Endothelial cell of umbilical vein (primary cell): ENCODE measurements around the gene NAXD. TPM values are rescaled to one million over a fixed set of nuclear protein-coding genes. Genes with fewer than 3 reads are reported as not detected.

ENCODE experiments used
- BruUV-seq: library from RNA; stranded (reverse); fragments of 400-500 nt; replicated peaks from 2 replicates; lab custom pipeline; 2021; lab: Mats Ljungman, UMichigan
- CTCF ChIA-PET: fragments of 300-600, 350-600 bp; sonication (Branson Sonifier 250); formaldehyde crosslinking; loops from one replicate; lab custom pipeline; 2021; ENCODE audit warnings: antibody characterized with exemption, inconsistent platforms; lab: Charles Lee
- POLR2A ChIA-PET: fragments of 300-600, 350-600 bp; sonication (Branson Sonifier 250); formaldehyde crosslinking; loops from one replicate; lab custom pipeline; 2021; ENCODE audit warnings: antibody characterized with exemption, inconsistent platforms; lab: Charles Lee
- DNase-seq: peaks from one replicate; pipeline ENCODE4 v3.0.0-alpha.2; 2011; ENCODE audit warnings: low read depth, low spot score
- FAIRE-seq: peaks from 2 replicates; lab custom pipeline; 2011; peaks lifted over from hg19 to GRCh38; lab: Jason Lieb, UNC
- H2AFZ ChIP-seq: 2 replicates; pipeline ENCODE4 v1.6.0; 2012; ENCODE audit warnings: low read depth, low read length, control low read depth, inconsistent platforms
- H3K27ac ChIP-seq: 2 replicates; pipeline ENCODE4 v1.5.1; 2011; ENCODE audit warnings: low read depth, mild to moderate bottlenecking, control low read depth, low read length, moderate library complexity; ENCODE audit not compliant: insufficient read depth
- H3K27me3 ChIP-seq, 2 experiments: 2 replicates each; pipeline versions ENCODE4 v1.6.0 to v1.6.1; 2011; ENCODE audit warnings: low read length in 2 of 2, mixed read lengths in 1 of 2; ENCODE audit not compliant: control insufficient read depth in 2 of 2, insufficient read depth in 2 of 2
- H3K36me3 ChIP-seq, 2 experiments: 2 replicates in 1 of 2; 3 replicates in 1 of 2; pipeline ENCODE4 v1.5.1; 2011; ENCODE audit warnings: low read length in 2 of 2, mild to moderate bottlenecking in 1 of 2, moderate library complexity in 1 of 2; ENCODE audit not compliant: control insufficient read depth in 2 of 2, insufficient read depth in 2 of 2; ENCODE audit errors: extremely low read depth in 1 of 2
- H3K4me1 ChIP-seq: 3 replicates; pipeline ENCODE4 v1.5.1; 2011; ENCODE audit warnings: mild to moderate bottlenecking, low read length; ENCODE audit not compliant: control insufficient read depth, insufficient read depth; ENCODE audit errors: extremely low read depth
- H3K4me2 ChIP-seq: 2 replicates; pipeline ENCODE4 v1.6.1; 2011; ENCODE audit warnings: low read length, control low read depth, mixed read lengths; ENCODE audit not compliant: insufficient read depth
- H3K4me3 ChIP-seq, 3 experiments: fragments of 200-600 bp in 1 of 3; sonication (generic), shearing (Covaris generic) in 1 of 3; replicated peaks in 1 of 3; 2 replicates each; pipeline ENCODE4 v1.5.1; 2011 to 2016; ENCODE audit warnings: control low read depth in 3 of 3, low read length in 3 of 3, mild to moderate bottlenecking in 2 of 3, inconsistent platforms in 1 of 3, low read depth in 1 of 3, moderate library complexity in 1 of 3; ENCODE audit not compliant: insufficient read depth in 1 of 3
- H3K79me2 ChIP-seq: 2 replicates; pipeline ENCODE4 v1.6.0; 2012; ENCODE audit warnings: low read length, inconsistent platforms; ENCODE audit not compliant: control insufficient read depth, insufficient read depth
- H3K9ac ChIP-seq: replicated peaks from 2 replicates; pipeline ENCODE3; 2011; ENCODE audit warnings: low read length, control low read depth; ENCODE audit not compliant: insufficient read depth; ENCODE audit errors: extremely low read depth
- H3K9me1 ChIP-seq: replicated peaks from 3 replicates; pipeline ENCODE4 v1.6.0; 2011; ENCODE audit warnings: mild to moderate bottlenecking, low read length; ENCODE audit not compliant: control insufficient read depth, insufficient read depth; ENCODE audit errors: extremely low read depth
- H3K9me3 ChIP-seq: replicated peaks from 2 replicates; pipeline ENCODE4 v1.5.1; 2012; ENCODE audit warnings: low read length, inconsistent platforms; ENCODE audit not compliant: control insufficient read depth, insufficient read depth
- H4K20me1 ChIP-seq: replicated peaks from 2 replicates; pipeline ENCODE3; 2011; ENCODE audit warnings: mild to moderate bottlenecking, low read length; ENCODE audit not compliant: control insufficient read depth, insufficient read depth; ENCODE audit errors: extremely low read depth
- EZH2 ChIP-seq: IDR thresholded peaks from 2 replicates; pipeline ENCODE4 v1.6.1; 2012; ENCODE audit warnings: borderline replicate concordance, low read depth, mild to moderate bottlenecking, moderate library complexity, low read length, inconsistent platforms; ENCODE audit not compliant: severe bottlenecking
- FOS ChIP-seq: IDR thresholded peaks from 2 replicates; pipeline ENCODE4 v1.6.1; 2011; ENCODE audit warnings: mild to moderate bottlenecking, low read length, moderate library complexity, borderline replicate concordance; ENCODE audit not compliant: insufficient read depth
- GATA2 ChIP-seq: IDR thresholded peaks from 2 replicates; pipeline ENCODE4 v1.7.0; 2011; ENCODE audit warnings: low read depth, mild to moderate bottlenecking, moderate library complexity, mixed read lengths, low read length; ENCODE audit not compliant: insufficient read length, insufficient read depth
- JUN ChIP-seq: IDR thresholded peaks from 2 replicates; pipeline ENCODE4 v1.6.1; 2011; ENCODE audit warnings: borderline replicate concordance, low read depth; ENCODE audit not compliant: insufficient read length, insufficient read depth
- MYC ChIP-seq: IDR thresholded peaks from one replicate; pipeline ENCODE4 v1.6.1; 2011; ENCODE audit warnings: mild to moderate bottlenecking, low read depth, low read length
- POLR2A ChIP-seq: IDR thresholded peaks from 2 replicates; pipeline ENCODE4 v1.6.1; 2012; ENCODE audit warnings: low read depth, mild to moderate bottlenecking, control low read depth, low read length
- POLR2AphosphoS5 ChIP-seq: IDR thresholded peaks from 2 replicates; pipeline ENCODE4 v1.6.1; 2012; ENCODE audit warnings: low read depth, mild to moderate bottlenecking, control low read depth, low read length, moderate library complexity; ENCODE audit not compliant: insufficient read depth
- dilution Hi-C: fragments of 300-500 bp; cut with MboI; formaldehyde crosslinking; loops from one replicate; pipeline ENCODE4 v1.15.0; 2019; ENCODE audit warnings: low sequenced_read_pairs; ENCODE audit not compliant: extremely low pct_ligation_motif_present
- intact Hi-C: fragments of 100-400 bp; cut with micrococcal nuclease; formaldehyde crosslinking; loops from one replicate; pipeline ENCODE4 v1.10.0; 2022
- polyA plus RNA-seq, 4 experiments: library from polyadenylated mRNA; depleted of rRNA in 3 of 4; stranded (reverse) in 3 of 4; unstranded in 1 of 4; fragments of >200 nt; gene quantifications; 2 replicates each; pipeline versions ENCODE4 v1.2.1 to v1.2.3, GENCODE V29; 2011 to 2012; ENCODE audit warnings: missing spikeins in 1 of 4
- total RNA-seq: library from RNA; stranded (reverse); gene quantifications from 2 replicates; pipeline ENCODE4 v1.2.3, GENCODE V29; 2021
- TF ChIP-seq, protein P1 (sequence below): IDR thresholded peaks from 2 replicates; pipeline ENCODE4 v1.6.1; 2011; ENCODE audit not compliant: insufficient read depth, insufficient read length
- TF ChIP-seq, protein P2 (sequence below), 2 donors: IDR thresholded peaks; 1 replicate in 1 of 2; 2 replicates in 1 of 2; pipeline ENCODE4 v1.5.1; 2011; ENCODE audit warnings: low read length in 2 of 2, mild to moderate bottlenecking in 2 of 2, moderate library complexity in 2 of 2, control low read depth in 1 of 2, inconsistent platforms in 1 of 2, low read depth in 1 of 2; ENCODE audit not compliant: insufficient read depth in 1 of 2; ENCODE audit errors: extremely low read depth in 1 of 2

NAXD gene
- total and polyA plus RNA-seq, 2 donors (not counting 3 experiments of a cell fraction or from before 2014, with no cell fraction given), result 19.9 to 42.9 TPM

DNA sequence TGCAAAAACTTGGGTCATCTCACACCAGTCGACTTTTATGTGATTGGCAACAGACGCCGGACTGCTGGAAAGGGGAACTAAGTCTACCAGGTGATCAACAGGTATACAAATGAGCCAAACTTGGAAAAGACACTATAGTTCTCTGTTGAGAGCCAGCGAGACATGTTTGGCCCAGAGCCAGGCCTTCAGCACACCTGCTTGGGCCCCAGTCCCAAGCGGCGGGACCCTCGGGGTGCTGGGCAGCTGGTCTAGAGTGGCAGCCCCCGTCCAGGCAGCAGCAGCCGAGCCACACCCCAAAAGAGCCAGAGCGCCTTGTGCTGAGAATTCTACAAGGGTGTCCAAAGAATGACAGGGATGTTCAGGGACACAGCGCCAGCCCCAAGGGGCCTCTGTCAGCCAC lies 28.0 kb downstream of the NAXD start:
- Histone ChIP-seq H3K9me3 (no peaks in the 10 kb centered on the region), H3K27ac (no peak overlapping the region), H3K4me1 (no peaks in the 10 kb centered on the region), H3K79me2 (no peaks in the 10 kb centered on the region), H2AFZ (no peak overlapping the region), H3K4me2 (no peak overlapping the region), H3K9me1 (no peaks in the 10 kb centered on the region), H3K4me3 (no peak overlapping the region), H3K9ac (no peak overlapping the region), H3K36me3 (peaks cover under 1 to 13% of the 10 kb centered on the region in 2 experiments), H3K27me3 (no peaks in the 10 kb centered on the region), H4K20me1 (no peaks in the 10 kb centered on the region)
- no peak for TF ChIP-seq POLR2AphosphoS5
- TF ChIP-seq, protein P1, sequence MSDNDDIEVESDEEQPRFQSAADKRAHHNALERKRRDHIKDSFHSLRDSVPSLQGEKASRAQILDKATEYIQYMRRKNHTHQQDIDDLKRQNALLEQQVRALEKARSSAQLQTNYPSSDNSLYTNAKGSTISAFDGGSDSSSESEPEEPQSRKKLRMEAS, result no peak
- no peak for TF ChIP-seq MYC
- no peak for TF ChIP-seq GATA2
- TF ChIP-seq, protein P2, sequence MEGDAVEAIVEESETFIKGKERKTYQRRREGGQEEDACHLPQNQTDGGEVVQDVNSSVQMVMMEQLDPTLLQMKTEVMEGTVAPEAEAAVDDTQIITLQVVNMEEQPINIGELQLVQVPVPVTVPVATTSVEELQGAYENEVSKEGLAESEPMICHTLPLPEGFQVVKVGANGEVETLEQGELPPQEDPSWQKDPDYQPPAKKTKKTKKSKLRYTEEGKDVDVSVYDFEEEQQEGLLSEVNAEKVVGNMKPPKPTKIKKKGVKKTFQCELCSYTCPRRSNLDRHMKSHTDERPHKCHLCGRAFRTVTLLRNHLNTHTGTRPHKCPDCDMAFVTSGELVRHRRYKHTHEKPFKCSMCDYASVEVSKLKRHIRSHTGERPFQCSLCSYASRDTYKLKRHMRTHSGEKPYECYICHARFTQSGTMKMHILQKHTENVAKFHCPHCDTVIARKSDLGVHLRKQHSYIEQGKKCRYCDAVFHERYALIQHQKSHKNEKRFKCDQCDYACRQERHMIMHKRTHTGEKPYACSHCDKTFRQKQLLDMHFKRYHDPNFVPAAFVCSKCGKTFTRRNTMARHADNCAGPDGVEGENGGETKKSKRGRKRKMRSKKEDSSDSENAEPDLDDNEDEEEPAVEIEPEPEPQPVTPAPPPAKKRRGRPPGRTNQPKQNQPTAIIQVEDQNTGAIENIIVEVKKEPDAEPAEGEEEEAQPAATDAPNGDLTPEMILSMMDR (IDR thresholded peaks at IDR 0.05; ENCODE audit: extremely low read depth in 1 of 2, insufficient read depth in 1 of 2, low read depth in 1 of 2, low read length in 2 of 2), result no peak
- TF ChIP-seq EZH2, result no peak
- no peak for TF ChIP-seq FOS
- TF ChIP-seq POLR2A, result no peak
- TF ChIP-seq JUN, result no peak
- FAIRE-seq, result no peak
- dilution Hi-C loops, result no loop called here
- no TSS peak for BruUV-seq
- CTCF ChIA-PET, result no interaction called here
- intact Hi-C loops, result no loop called here
- no peak for DNase-seq
- POLR2A ChIA-PET, result no interaction called here
